NCI-H2227 treated with DMSO at 0.1 percent for 48 hours (cell line): ENCODE measurements around the gene RARG.

Source experiments
- DNase-seq: peaks from one replicate; lab custom pipeline; 2025; lab: John Stamatoyannopoulos, UW

Gene RARG

GRCh38 chr12:53244337-53244736 lies 12.3 kb upstream of the RARG start:
- no peak for DNase-seq

- DNase-seq: no peak
Measured at GRCh38 chr12:53241623-53242412, 9.8 kb upstream of the RARG start.

GRCh38 chr12:53239643-53240258 lies 7.7 kb upstream of the RARG start:
- no peak for DNase-seq

GRCh38 chr12:53236443-53237111 lies 4.6 kb upstream of the RARG start:
- no peak for DNase-seq

- no peak for DNase-seq
Measured at GRCh38 chr12:53235742-53236442, 3.9 kb upstream of the RARG start.

- no peak for DNase-seq
Measured at GRCh38 chr12:53235164-53235563, 3.2 kb upstream of the RARG start.

GRCh38 chr12:53234271-53234914 lies 2.4 kb upstream of the RARG start:
- peak; percentile 49 for DNase-seq

- no peak for DNase-seq
Measured at GRCh38 chr12:53233671-53234121, 1.7 kb upstream of the RARG start.

GRCh38 chr12:53232646-53233461 lies 845 bp upstream of the RARG start:
- DNase-seq: peak; percentile 20

- no peak for DNase-seq
Measured at GRCh38 chr12:53231671-53231920, 413 bp downstream of the RARG start.

- DNase-seq: no peak
Measured at GRCh38 chr12:53230108-53230845, 1.7 kb downstream of the RARG start.

- no peak for DNase-seq
Measured at GRCh38 chr12:53229454-53229853, 2.6 kb downstream of the RARG start.

GRCh38 chr12:53227836-53228235 lies 4.2 kb downstream of the RARG start:
- no peak for DNase-seq

- DNase-seq: no peak
Measured at GRCh38 chr12:53227341-53227740, 4.7 kb downstream of the RARG start.

- no peak for DNase-seq
Measured at GRCh38 chr12:53226815-53227214, 5.2 kb downstream of the RARG start.

- no peak for DNase-seq
Measured at GRCh38 chr12:53225635-53226424, 6.2 kb downstream of the RARG start.

- no peak for DNase-seq
Measured at GRCh38 chr12:53224897-53225634, 6.9 kb downstream of the RARG start.

GRCh38 chr12:53224061-53224896 lies 7.7 kb downstream of the RARG start:
- DNase-seq: no peak
